ENCODE measurements around the gene PRR23C. TPM values are rescaled to one million over a fixed set of nuclear protein-coding genes. Genes with fewer than 3 reads are reported as not detected.

The PRR23C gene
- polyA plus RNA-seq, 1 donor (not counting 4 experiments of a cell fraction or from before 2014, with no cell fraction given) = not detected

DNA sequence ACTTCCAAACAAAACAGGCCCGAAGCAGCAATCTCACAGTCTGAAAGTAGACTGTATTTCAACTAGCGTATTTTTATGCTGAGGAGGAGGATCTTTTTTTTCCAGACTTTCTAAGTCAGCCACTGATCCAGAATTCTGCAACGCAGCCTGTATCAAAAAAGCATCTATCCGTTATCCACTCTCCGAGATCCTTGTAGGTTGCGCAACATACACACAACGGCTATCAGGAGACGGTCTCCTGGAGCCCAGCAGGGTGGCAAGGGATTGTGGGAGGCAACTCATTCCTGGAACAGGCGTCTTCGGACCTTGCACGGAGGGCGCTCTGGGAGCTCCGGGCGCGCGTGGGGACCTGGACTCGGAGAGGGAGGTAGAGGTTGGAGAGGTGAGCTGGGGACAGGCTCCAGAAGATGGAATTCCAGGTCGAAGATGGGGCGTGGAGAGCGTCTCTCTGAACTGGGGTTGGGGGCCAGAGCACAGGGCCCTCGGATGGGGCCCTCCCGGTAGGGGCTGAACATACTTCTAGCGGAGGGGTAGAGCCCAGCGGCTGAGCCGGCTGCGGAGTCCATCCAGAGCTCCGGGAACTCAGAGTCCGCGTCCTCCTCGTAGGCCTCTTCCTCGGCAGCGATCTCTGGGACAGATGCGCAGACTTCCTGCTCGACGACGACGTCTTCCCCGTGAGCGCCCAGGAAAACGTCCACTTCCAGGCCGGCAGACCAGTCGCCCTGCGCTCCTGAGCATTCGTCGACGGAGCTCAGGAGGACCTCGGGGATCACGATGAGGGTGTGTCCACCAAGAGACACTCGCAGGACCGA lies 932 bp downstream of the PRR23C start:
- Histone ChIP-seq H3K36me3 (ENCODE audit: control insufficient read depth in 2 of 2, extremely low read depth in 1 of 2, insufficient read depth in 2 of 2, low read length in 2 of 2) (no peaks in the 10 kb centered on the region), H3K9me1 (ENCODE audit: control insufficient read depth, extremely low read depth, insufficient read depth, low read length) (no peaks in the 10 kb centered on the region), H4K20me1 (ENCODE audit: control insufficient read depth, extremely low read depth, insufficient read depth, low read length) (no peaks in the 10 kb centered on the region), H3K27me3 (ENCODE audit: control insufficient read depth, extremely low read depth, insufficient read depth, low read length) (no peaks in the 10 kb centered on the region), H3K27ac (ENCODE audit: control insufficient read depth, insufficient read depth, low read length) (no peak overlapping the region), H3K79me2 (ENCODE audit: control insufficient read depth, insufficient read depth, low read length) (no peaks in the 10 kb centered on the region), H3K4me3 (ENCODE audit: control insufficient read depth in 2 of 3, extremely low read depth in 1 of 3, insufficient read depth in 2 of 3, low read depth in 1 of 3, low read length in 3 of 3) (no peak overlapping the region), H3K4me1 (ENCODE audit: control insufficient read depth, extremely low read depth, insufficient read depth, low read length) (no peaks in the 10 kb centered on the region), H3K4me2 (ENCODE audit: control insufficient read depth, extremely low read depth, insufficient read depth, low read depth, low read length) (no peak overlapping the region), H3K9ac (ENCODE audit: control insufficient read depth, extremely low read depth, insufficient read depth, low read length) (no peak overlapping the region), H3K9me3 (ENCODE audit: control insufficient read depth, low read depth, low read length) (no peaks in the 10 kb centered on the region), H2AFZ (ENCODE audit: control insufficient read depth, low read length) (no peak overlapping the region)
- dilution Hi-C loops (cut with MboI; ENCODE audit: extremely low pct_ligation_motif_present, low sequenced_read_pairs) = no loop called here
- FAIRE-seq (no peak), DNase-seq (ENCODE audit: low read depth, low spot score) (no peak)
- TF ChIP-seq EZH2 (IDR thresholded peaks at IDR 0.05; ENCODE audit: low read length) = no peak
- TF ChIP-seq, protein P1, sequence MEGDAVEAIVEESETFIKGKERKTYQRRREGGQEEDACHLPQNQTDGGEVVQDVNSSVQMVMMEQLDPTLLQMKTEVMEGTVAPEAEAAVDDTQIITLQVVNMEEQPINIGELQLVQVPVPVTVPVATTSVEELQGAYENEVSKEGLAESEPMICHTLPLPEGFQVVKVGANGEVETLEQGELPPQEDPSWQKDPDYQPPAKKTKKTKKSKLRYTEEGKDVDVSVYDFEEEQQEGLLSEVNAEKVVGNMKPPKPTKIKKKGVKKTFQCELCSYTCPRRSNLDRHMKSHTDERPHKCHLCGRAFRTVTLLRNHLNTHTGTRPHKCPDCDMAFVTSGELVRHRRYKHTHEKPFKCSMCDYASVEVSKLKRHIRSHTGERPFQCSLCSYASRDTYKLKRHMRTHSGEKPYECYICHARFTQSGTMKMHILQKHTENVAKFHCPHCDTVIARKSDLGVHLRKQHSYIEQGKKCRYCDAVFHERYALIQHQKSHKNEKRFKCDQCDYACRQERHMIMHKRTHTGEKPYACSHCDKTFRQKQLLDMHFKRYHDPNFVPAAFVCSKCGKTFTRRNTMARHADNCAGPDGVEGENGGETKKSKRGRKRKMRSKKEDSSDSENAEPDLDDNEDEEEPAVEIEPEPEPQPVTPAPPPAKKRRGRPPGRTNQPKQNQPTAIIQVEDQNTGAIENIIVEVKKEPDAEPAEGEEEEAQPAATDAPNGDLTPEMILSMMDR (optimal IDR thresholded peaks at IDR 0.05 in 1 of 3, IDR thresholded peaks at IDR 0.05 in 1 of 3, conservative IDR thresholded peaks at IDR 0.05 in 1 of 3; ENCODE audit: extremely low read depth in 1 of 3, insufficient read depth in 2 of 3, low read length in 3 of 3) = no peak

DNA sequence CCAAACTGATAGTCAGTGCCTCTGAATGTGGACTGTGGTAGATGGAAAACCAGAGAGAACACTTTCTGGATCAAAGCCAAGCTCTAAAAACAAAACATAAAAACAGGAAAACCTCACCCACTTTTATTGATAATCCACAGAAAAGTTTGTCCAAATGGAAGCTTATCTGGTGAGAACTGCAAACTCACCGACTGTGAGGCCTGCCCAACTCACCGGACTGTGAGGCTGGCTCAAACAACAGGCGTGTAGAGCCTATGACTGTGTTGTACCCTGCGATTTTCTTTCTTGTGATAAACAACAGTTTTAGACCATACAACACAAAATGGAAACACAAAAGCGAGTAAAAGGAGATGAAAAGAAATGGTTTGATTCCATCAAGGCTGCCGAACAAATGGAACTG lies 7.2 kb downstream of the PRR23C start:
- no peak for FAIRE-seq

More for the DNA sequence above, 7.2 kb downstream of the PRR23C start:
- no peaks in the 10 kb centered on the region for H3K27me3 ChIP-seq (ENCODE audit: control insufficient read depth, extremely low read depth, insufficient read depth, low read length)
- no peaks in the 10 kb centered on the region for H3K9me1 ChIP-seq (ENCODE audit: control insufficient read depth, extremely low read depth, insufficient read depth, low read length)
- TF ChIP-seq EZH2 (IDR thresholded peaks at IDR 0.05; ENCODE audit: low read length) = no peak
- TF ChIP-seq, protein P1 (optimal IDR thresholded peaks at IDR 0.05 in 1 of 3, IDR thresholded peaks at IDR 0.05 in 1 of 3, conservative IDR thresholded peaks at IDR 0.05 in 1 of 3; ENCODE audit: extremely low read depth in 1 of 3, insufficient read depth in 2 of 3, low read length in 3 of 3) = no peak
- no peak for DNase-seq (ENCODE audit: low read depth, low spot score)
- H3K4me3 ChIP-seq (ENCODE audit: control insufficient read depth in 2 of 3, extremely low read depth in 1 of 3, insufficient read depth in 2 of 3, low read depth in 1 of 3, low read length in 3 of 3) = no peak overlapping the region
- no peak overlapping the region for H3K4me2 ChIP-seq (ENCODE audit: control insufficient read depth, extremely low read depth, insufficient read depth, low read depth, low read length)
- no peaks in the 10 kb centered on the region for H3K4me1 ChIP-seq (ENCODE audit: control insufficient read depth, extremely low read depth, insufficient read depth, low read length)
- H3K79me2 ChIP-seq (ENCODE audit: control insufficient read depth, insufficient read depth, low read length) = no peaks in the 10 kb centered on the region
- H3K9ac ChIP-seq (ENCODE audit: control insufficient read depth, extremely low read depth, insufficient read depth, low read length) = no peak overlapping the region
- dilution Hi-C loops (cut with MboI; ENCODE audit: extremely low pct_ligation_motif_present, low sequenced_read_pairs) = no loop called here
- H2AFZ ChIP-seq (ENCODE audit: control insufficient read depth, low read length) = no peak overlapping the region
- no peaks in the 10 kb centered on the region for H3K36me3 ChIP-seq (ENCODE audit: control insufficient read depth in 2 of 2, extremely low read depth in 1 of 2, insufficient read depth in 2 of 2, low read length in 2 of 2)
- H3K9me3 ChIP-seq (ENCODE audit: control insufficient read depth, low read depth, low read length) = no peaks in the 10 kb centered on the region
- H4K20me1 ChIP-seq (ENCODE audit: control insufficient read depth, extremely low read depth, insufficient read depth, low read length) = no peaks in the 10 kb centered on the region
- H3K27ac ChIP-seq (ENCODE audit: control insufficient read depth, insufficient read depth, low read length) = no peak overlapping the region
